Suprapubic skin (tissue), 4 donors: ENCODE measurements around the gene FAM186B. TPM values are rescaled to one million over a fixed set of nuclear protein-coding genes. Genes with fewer than 3 reads are reported as not detected.

ENCODE experiments used
- DNase-seq, 2 donors: peaks; one replicate each; pipeline ENCODE4 v3.0.0-alpha.2; 2019; ENCODE audit warnings: low spot score in 2 of 2
- H3K27ac ChIP-seq: fragments of 200-600 bp; sonication (generic); one replicate; pipeline ENCODE4 v1.5.1; 2019
- H3K27me3 ChIP-seq: fragments of 200-600 bp; sonication (generic); one replicate; pipeline ENCODE4 v1.5.1; 2019
- H3K36me3 ChIP-seq: fragments of 200-600 bp; sonication (generic); one replicate; pipeline ENCODE4 v1.5.1; 2019
- H3K4me1 ChIP-seq: fragments of 200-600 bp; sonication (generic); one replicate; pipeline ENCODE4 v1.5.1; 2019
- H3K4me3 ChIP-seq: fragments of 200-600 bp; sonication (generic); one replicate; pipeline ENCODE4 v1.5.1; 2019; ENCODE audit warnings: mild to moderate bottlenecking
- H3K9me3 ChIP-seq: fragments of 200-600 bp; sonication (generic); one replicate; pipeline ENCODE4 v1.5.1; 2019
- EP300 ChIP-seq: sonication (generic); formaldehyde crosslinking; IDR thresholded peaks from one replicate; pipeline ENCODE4 v1.6.1; 2017; ENCODE audit warnings: antibody characterized with exemption
- POLR2A ChIP-seq, 2 donors: fragments of 450-650 bp; IDR thresholded peaks; one replicate each; pipeline ENCODE4 v1.6.1; 2017; ENCODE audit warnings: antibody characterized with exemption in 2 of 2, mild to moderate bottlenecking in 2 of 2, moderate library complexity in 2 of 2
- POLR2AphosphoS5 ChIP-seq, 3 donors: sonication (generic); formaldehyde crosslinking; IDR thresholded peaks; one replicate each; pipeline ENCODE4 v1.6.1; 2017; ENCODE audit warnings: antibody characterized with exemption in 3 of 3
- WGBS: methylation state at CpG from one replicate; pipeline ENCODE4 v1.1.5; 2018; 5-methylcytosine and 5-hydroxymethylcytosine counted together
- total RNA-seq, 4 donors: library from RNA; depleted of rRNA; stranded (reverse); fragments of >200 nt; gene quantifications; one replicate each; pipeline ENCODE4 v1.1.0, GENCODE V29; 2016
- TF ChIP-seq, protein P1 (sequence below), 2 donors: fragments of 200-600 bp in 1 of 2; fragments of 450-650 bp in 1 of 2; sonication (generic) in 1 of 2; IDR thresholded peaks; one replicate each; pipeline ENCODE4 v1.5.1; 2016 to 2019; ENCODE audit warnings: antibody characterized with exemption in 2 of 2, mild to moderate bottlenecking in 1 of 2, moderate library complexity in 1 of 2

FAM186B gene
- total RNA-seq, 4 donors from 2014 or later: 0.44 to 1.9 (median 1.1) TPM; not detected in 1

DNA sequence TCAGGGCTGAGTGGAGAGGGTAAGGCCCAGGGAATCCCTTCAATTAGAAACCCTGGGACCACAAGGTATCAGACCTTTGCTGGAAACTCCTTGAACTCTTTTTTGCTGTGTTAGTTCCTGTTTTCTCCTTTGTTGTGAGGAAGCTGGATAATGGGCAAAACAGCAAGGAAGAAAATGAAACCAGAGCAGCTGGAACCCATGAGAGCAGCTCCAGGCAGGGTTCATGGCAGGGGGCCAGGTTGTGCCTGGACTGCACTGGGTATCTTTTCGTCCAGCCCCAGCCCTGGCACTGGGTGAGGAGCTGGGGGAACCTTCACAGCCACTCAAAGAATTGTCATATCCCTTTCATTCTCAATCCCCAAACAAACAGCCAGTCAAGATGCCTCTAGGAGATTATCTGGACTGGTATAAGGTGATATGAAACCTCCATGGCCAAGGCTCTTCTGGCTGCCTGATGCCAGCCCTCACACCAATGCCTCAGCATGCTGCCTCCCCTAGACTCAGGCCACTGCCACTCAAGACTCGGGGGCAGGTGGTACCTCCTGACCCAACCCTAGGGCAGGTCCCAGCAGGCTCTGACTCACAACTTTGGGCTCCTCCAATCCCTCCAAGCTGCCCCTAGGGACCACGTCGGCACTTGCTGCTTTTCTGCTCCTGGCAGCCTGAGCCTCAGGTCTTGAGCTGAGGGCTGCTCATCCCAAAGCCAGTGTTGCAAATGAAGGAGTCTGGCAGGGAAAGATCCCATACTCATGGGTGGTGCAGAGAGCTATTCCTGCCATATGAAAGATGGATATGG lies 16.5 kb downstream of the FAM186B start:
- TF ChIP-seq EP300: no peak
- Histone ChIP-seq H3K27me3 (no peaks in the 10 kb centered on the region), H3K4me3 (no peak overlapping the region), H3K4me1 (peaks cover 2% of the 10 kb centered on the region), H3K9me3 (no peaks in the 10 kb centered on the region), H3K36me3 (peaks cover 9% of the 10 kb centered on the region), H3K27ac (no peak overlapping the region)
- WGBS: 39% methylated on average over 4 of the region's 4 CpGs
- DNase-seq: no peak

DNA sequence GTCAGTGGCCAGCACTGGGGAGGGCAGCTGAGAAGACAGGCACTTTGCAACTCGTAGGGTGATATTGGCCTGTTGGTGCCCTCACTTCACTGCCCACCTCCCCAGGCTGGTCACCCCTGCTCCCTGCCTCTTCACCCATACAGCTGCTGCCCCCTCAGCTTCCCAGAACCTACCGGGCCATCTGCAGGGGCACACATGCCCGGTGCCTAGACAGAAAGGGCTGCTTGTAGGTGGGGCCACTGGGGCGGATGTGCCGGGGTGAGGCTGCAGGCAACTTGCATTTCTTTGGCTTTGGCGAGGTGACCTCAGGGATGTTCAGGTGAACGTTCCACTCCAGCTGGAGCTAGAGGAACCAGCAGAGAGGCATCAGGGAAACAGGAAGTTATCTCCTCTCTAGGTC lies 17.2 kb downstream of the FAM186B start:
- 100% methylated on average over 1 of the region's 7 CpGs for WGBS
- Histone ChIP-seq H3K4me1 (peaks cover 2% of the 10 kb centered on the region), H3K27ac (no peak overlapping the region), H3K4me3 (no peak overlapping the region), H3K9me3 (no peaks in the 10 kb centered on the region), H3K36me3 (peaks cover 9% of the 10 kb centered on the region), H3K27me3 (no peaks in the 10 kb centered on the region)
- no peak for DNase-seq
- TF ChIP-seq EP300 (no peak), POLR2AphosphoS5 (IDR thresholded peaks at IDR 0.05) (no peak)
- TF ChIP-seq, protein P1, sequence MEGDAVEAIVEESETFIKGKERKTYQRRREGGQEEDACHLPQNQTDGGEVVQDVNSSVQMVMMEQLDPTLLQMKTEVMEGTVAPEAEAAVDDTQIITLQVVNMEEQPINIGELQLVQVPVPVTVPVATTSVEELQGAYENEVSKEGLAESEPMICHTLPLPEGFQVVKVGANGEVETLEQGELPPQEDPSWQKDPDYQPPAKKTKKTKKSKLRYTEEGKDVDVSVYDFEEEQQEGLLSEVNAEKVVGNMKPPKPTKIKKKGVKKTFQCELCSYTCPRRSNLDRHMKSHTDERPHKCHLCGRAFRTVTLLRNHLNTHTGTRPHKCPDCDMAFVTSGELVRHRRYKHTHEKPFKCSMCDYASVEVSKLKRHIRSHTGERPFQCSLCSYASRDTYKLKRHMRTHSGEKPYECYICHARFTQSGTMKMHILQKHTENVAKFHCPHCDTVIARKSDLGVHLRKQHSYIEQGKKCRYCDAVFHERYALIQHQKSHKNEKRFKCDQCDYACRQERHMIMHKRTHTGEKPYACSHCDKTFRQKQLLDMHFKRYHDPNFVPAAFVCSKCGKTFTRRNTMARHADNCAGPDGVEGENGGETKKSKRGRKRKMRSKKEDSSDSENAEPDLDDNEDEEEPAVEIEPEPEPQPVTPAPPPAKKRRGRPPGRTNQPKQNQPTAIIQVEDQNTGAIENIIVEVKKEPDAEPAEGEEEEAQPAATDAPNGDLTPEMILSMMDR (IDR thresholded peaks at IDR 0.05): no peak

GRCh38 chr12:49587174-49587908 lies 18.1 kb downstream of the FAM186B start:
- DNase-seq: no peak
- no peak for TF ChIP-seq POLR2AphosphoS5 (IDR thresholded peaks at IDR 0.05)
- no peak for TF ChIP-seq EP300
- TF ChIP-seq, protein P1 (IDR thresholded peaks at IDR 0.05): no peak
- TF ChIP-seq POLR2A (IDR thresholded peaks at IDR 0.05): no peak
- Histone ChIP-seq H3K9me3 (no peaks in the 10 kb centered on the region), H3K4me3 (no peak overlapping the region), H3K36me3 (peaks cover 9% of the 10 kb centered on the region), H3K4me1 (peaks cover 2% of the 10 kb centered on the region), H3K27ac (no peak overlapping the region), H3K27me3 (no peaks in the 10 kb centered on the region)
- 95% methylated on average over 7 of the region's 11 CpGs for WGBS

DNA sequence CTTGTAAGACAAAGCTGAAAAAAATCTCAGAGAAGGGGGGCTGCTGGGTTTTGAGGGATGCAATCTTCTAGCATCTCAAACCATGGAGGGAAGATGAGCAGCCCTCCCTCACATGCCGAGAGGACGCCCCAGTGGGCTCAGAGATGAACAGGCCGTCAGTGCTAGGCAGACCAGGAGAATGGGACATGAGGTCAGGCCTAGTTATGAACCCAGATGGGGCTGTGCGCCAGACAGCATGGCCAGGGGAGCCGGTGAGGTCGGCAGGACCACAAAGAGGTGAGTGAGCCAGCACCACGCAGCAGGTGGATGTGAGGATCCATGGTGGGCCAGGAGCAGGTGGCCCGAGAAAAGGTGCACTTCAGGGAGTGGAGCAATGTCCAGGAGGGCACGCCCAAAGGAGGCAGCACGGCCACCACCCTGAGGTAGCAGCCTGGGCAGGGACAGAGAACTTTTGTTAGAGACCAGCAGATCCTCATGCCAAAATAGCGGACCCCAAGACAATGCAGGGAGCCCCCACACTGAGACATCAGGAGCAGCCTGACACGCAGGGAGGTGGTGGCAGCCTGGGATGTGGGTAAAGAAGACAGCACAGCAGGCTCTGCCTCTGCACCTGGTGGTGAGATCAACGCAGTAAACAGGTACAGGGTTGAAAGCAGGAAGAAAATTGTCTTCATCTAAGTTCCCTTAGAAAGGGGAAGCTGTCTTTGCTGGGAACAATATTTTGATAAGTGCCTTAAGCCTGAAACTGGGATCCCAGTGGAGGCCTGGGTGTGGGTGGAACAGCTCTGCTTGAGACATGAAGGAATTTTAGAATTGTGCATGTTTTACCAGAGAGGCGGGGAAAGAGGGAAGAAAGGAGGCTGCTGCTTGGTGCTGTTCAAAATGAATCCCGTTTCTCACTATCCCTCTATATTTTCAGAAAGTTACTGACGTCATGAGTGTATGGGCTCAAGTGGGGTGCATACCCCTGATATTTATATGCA lies 19.7 kb downstream of the FAM186B start:
- no peak for DNase-seq
- TF ChIP-seq, protein P1 (IDR thresholded peaks at IDR 0.05): no peak
- TF ChIP-seq EP300: no peak
- TF ChIP-seq POLR2AphosphoS5 (IDR thresholded peaks at IDR 0.05): no peak
- TF ChIP-seq POLR2A (IDR thresholded peaks at IDR 0.05): no peak

DNA sequence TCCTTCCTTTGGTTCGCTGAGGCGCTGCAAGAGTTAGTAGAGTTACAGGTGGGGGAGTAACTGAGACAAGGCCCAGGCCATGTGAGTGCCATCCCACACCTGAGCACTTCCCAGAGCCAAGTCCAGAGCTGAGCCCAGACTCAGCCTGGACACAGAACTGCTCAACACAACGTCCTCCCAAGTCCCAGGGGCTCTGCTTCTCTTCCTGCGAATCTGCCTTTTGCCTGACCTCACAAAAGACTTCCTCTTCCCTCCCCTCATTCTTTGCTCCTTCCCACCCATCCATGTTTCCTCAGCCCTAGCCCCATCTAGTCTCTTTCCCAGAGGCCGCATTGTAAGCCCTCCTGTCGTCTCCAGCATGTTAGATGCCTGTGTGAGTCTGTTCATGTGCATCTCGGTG lies 20.8 kb downstream of the FAM186B start:
- peaks cover 10% of the 10 kb centered on the region for H3K4me1 ChIP-seq
- TF ChIP-seq, protein P1 (IDR thresholded peaks at IDR 0.05): no peak
- TF ChIP-seq POLR2AphosphoS5 (IDR thresholded peaks at IDR 0.05) (no peak), POLR2A (IDR thresholded peaks at IDR 0.05) (no peak), EP300 (no peak)
- no peak overlapping the region for H3K4me3 ChIP-seq
- no peak overlapping the region for H3K27ac ChIP-seq
- H3K9me3 ChIP-seq: no peaks in the 10 kb centered on the region
- H3K36me3 ChIP-seq: peaks cover 9% of the 10 kb centered on the region
- WGBS: 83% methylated on average over 7 of the region's 7 CpGs
- DNase-seq: no peak
- no peaks in the 10 kb centered on the region for H3K27me3 ChIP-seq

More for the DNA sequence above, 19.7 kb downstream of the FAM186B start:
- WGBS: 86% methylated on average over 15 of the region's 16 CpGs
- Histone ChIP-seq H3K4me1 (peaks cover 2% of the 10 kb centered on the region), H3K9me3 (no peaks in the 10 kb centered on the region), H3K36me3 (peaks cover 9% of the 10 kb centered on the region), H3K27ac (no peak overlapping the region), H3K27me3 (no peaks in the 10 kb centered on the region), H3K4me3 (no peak overlapping the region)
